ENCODE measurements around the gene PODNL1.

Gene PODNL1

DNA sequence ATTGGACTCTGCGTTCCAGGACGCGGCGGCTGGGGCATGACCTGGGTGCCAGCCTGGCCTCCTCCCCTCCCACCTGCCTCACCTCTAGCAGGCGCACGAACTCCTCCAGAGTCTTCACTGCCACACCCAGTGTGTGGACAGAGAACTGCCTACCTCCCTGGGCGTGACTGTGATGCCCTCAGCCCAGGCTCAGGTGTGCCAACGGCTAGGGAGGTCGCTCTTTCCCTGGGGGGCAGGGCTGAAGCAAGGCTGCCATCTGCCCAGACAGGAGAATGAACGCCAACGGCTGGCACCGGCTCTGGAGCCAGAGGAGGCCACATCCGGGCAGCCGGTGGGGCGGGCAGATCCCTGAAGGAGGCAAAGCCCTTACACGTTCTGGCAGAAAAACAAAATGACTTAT lies 49.9 kb downstream of the PODNL1 start:
- no peak for DNase-seq (ENCODE audit: low read depth)

DNA sequence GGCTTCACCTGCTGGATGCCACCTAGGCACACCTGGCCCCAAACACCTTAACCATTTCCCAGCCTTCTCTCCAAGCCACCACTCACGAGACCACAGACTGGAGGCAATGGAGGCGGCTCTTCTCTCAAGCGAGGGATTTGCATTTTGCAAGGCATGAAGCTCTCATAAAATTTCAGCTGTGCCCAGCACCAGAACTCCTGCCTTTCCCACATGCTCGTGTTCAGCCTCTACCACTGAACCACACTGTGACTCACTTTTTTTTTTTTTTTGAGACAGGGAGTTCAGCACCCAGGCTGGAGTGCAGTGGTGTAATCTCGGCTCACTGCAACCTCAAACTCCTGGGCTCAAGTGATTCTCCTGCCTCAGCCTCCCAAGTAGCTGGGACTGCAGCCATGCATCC lies 50.7 kb downstream of the PODNL1 start:
- no peak for DNase-seq (ENCODE audit: low read depth)

DNA sequence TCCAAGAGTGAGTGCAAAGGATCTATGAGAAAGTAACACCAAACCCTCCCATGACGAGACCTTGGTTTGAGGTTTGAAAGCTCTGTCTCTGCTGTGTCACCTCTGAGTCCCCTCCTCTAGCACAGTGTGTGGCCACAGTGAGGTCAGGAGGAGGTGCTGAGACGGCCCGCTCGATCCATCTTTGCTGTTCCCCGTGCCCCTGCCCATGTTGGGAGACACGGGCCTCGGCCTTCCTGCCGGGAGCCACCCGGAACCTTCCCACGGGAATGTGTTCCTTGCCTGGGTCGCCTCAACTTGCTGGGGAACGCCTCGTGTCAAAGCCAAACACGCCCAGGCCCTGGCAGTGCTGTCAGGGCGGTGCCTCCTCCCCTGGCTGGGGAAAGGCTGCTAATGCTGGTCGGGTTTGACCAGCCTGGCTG lies 51.2 kb downstream of the PODNL1 start:
- DNase-seq (ENCODE audit: low read depth) = no peak

DNA sequence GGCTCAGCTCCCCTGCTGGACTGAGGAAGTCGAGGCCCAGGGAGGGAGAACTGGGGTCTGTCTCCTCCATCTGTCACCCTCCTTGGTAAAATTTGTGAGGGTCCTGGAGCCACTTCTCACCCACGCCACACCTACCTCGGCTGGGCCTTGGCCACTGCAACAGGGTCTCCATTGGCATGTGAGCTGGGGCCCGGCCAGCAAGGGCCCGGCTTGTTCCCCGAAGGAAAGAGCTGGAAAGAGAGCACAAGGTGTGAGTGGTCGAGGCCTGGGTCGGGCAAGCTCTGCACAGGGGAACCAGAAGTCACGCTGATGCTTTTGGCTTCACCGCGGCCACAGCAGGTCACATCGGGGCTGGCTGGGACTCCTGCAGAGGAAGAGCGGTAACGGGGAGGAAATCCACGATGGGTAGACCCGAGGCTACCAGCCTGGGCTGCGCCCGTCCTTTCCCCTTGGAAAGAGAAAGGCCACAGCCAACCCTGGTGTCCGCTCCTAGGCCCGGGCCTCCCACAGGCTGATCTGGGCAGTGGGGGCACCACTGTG lies 52.3 kb downstream of the PODNL1 start:
- no peak for DNase-seq (ENCODE audit: low read depth)

DNA sequence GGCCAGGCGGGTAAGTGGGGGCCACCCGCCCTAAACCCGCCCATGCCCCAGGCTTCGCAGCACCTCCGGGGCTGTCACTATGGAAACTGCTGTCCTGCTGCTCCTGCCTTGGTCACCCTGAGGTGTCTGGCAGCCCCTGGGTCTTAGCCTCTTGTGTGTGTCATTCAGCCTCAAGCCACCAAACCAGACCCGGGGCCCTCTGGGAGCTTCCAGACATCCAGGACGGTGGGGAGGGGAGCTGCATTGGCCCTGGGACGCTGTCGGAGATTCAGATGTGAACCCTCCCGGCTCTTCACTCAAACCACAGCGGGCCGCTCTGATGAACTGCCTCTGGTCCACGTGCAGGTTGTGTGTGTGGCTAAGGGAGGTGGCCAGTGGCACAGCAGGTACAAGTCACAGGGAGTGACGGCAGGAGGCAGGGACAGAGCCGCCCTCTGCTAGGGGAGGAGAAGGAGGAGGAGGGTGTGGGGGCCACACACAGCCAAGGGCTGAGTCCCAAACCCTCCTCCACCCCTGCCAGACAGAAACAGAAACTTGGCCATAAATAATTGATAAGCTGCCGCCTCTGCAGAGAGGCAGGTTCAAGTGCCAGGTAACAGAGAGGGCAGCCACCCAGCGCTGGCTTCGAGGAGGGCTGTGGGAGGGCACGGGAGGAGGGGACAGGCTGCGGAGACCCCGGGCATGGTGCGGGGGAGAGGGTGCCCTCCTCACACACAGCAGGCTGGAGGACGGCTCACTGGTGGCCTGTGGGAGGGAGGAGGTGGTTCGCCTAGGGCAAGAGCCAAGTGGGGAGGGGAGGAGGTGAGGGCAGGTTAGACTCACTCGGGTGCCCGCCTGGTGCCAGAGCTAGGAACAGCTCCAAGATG lies 53.3 kb downstream of the PODNL1 start:
- no peak for DNase-seq (ENCODE audit: low read depth)

DNA sequence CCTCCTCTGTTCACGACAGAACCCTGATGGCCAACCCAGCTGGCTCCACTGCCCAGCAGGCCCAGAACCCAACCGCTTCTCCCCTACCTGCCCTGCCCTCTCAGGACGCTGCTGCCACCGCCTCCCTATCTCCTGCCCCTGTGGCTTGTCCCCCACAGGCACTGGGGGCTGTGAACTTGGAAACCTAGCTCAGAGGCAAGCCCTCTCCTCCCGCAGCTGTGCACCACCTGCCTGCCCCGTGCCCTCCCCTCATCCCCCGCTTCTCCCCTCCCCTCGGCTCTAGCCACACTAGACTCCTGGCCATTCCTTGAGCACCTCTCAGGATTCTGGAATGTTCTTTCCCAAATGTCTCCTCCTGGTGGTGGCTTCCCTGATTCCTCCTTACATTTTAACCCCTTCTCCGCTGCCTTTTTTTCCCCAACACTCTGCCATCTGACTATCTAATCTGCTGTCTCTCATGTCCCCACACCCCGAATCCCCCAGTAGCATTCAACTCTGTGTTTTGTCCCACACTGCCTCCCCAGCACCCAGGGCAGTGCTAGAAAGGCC lies 54.6 kb downstream of the PODNL1 start:
- DNase-seq (ENCODE audit: low read depth) = no peak

DNA sequence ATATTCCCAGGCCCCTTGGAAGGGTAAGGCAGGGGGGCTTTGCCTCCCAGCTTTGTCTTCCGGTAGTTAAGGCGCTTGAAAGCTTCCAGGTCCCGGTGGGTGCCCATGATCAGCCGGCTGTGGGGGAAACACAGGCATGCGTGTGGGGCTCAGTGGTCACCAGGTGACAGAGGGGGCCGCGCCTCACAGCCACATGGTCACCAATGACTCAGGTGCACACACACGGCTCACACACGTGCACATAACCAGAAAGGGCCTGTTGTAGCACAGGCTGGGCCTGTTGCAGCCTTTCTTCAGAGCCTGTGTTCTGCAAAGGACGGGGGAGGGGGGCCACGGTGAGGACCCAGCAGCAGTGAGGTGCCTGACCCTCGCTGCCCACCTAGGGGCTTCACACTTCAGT lies 55.4 kb downstream of the PODNL1 start:
- DNase-seq (ENCODE audit: low read depth) = no peak

DNA sequence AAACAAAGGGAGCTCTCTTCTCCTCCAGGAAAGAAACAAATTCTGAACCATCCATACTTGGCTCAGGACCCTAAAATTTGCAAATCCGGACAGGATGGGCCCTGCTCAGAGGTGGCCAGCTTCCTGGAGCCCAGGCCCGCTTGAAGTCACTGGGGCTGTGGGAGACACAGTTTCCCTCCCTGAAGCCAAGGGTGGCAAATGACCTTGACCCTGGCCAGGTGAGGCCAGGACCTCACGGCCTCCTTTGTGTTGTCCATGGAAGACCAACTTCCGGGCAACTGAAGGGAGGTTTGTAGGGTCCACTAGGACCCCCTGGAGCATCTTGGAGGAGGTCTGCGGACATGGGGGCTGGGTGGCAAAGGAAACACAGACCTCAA lies 55.8 kb downstream of the PODNL1 start:
- no peak for DNase-seq (ENCODE audit: low read depth)

DNA sequence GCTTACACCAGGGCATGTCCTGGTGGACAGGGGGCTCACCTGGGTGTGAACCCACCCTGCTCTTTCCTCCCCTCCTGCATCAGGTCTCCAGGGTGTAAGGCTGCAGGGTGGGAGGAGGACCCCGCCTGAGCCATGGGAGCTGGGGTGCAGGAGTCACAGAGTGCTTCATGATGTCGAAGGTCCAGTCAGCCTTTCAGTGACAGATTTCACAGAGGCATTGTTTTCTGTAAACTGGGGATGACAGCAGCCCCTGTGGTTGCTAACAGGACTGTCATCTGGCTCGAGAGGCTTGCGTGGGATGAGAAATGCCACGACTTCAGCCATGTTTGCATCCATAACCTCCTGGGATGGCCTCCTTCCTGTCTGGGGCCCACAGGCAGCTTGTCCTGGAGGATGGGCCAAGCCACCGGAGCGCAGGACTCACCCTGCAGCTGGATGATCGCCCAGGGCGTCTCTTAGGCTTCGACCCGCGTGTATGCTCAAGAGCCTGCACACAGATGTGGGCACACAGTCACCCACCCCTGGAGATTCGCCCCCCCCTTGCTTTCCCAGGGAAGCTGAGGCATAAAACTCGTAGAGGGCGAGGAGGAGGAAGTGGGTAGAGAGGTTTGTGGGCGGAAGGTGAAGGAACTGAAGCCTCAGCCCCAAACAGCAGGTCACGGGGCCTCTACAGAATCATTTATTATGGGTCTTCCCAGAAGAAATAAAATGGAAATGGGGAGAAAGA lies 56.4 kb downstream of the PODNL1 start:
- no peak for DNase-seq (ENCODE audit: low read depth)

DNA sequence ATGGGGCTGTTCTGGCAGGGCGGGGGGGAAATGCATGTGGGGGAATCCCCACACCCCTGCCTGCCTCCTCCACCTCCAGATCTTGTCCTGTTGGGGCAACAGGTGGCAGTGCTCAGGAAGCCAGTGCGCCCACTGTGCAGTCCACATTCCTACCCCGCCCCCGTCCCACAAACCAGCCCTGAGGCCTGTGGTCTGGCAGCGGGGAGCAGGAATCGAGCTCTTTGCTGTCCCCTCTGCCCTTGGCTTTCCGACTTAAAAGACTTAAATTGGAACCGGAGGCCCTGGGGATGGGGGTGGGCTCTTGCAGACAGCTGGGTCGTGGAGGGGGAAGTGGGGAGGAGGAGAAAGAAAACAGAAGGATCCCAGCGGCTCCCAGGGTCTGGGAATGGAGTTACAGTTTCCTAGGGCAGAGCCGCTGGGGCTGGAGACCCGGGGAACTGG lies 56.9 kb downstream of the PODNL1 start:
- no peak for DNase-seq (ENCODE audit: low read depth)
